CD4-positive, alpha-beta T cell (primary cell): Measurements from ENCODE around the gene PRICKLE1. TPM values are rescaled to one million over a fixed set of nuclear protein-coding genes. Genes with fewer than 3 reads are reported as not detected.

Experiments used
- ATAC-seq: fragments of 200-7000 bp; cut with Tn5 transposase; one replicate; pipeline ENCODE4 v1.10.0; 2022; ENCODE audit warnings: mild to moderate bottlenecking; ENCODE audit not compliant: poor library complexity
- CTCF ChIA-PET: fragments of 350-600 bp; sonication (Branson Sonifier 250); formaldehyde crosslinking; loops from one replicate; lab custom pipeline; 2021; ENCODE audit warnings: antibody characterized with exemption, inconsistent platforms; lab: Charles Lee
- POLR2A ChIA-PET: fragments of 350-600 bp; sonication (Branson Sonifier 250); formaldehyde crosslinking; loops from one replicate; lab custom pipeline; 2021; ENCODE audit warnings: antibody characterized with exemption, inconsistent platforms; lab: Charles Lee
- DNase-seq, 14 experiments: peaks; one replicate each; pipeline ENCODE4 v3.0.0-alpha.2; 2013 to 2020; ENCODE audit warnings: mixed read lengths in 2 of 14
- H3K27ac ChIP-seq, 2 donors: one replicate each; pipeline versions ENCODE4 v1.5.1 to v1.7.0; 2013; ENCODE audit warnings: low read length in 2 of 2, low read depth in 1 of 2, mild to moderate bottlenecking in 1 of 2
- H3K27me3 ChIP-seq, 2 experiments: 1 replicate in 1 of 2; 2 replicates in 1 of 2; pipeline versions ENCODE4 v1.6.1 to v1.7.0; 2013; ENCODE audit warnings: low read length in 2 of 2, control low read depth in 1 of 2, mild to moderate bottlenecking in 1 of 2, moderate library complexity in 1 of 2; ENCODE audit not compliant: insufficient read depth in 2 of 2, control insufficient read depth in 1 of 2
- H3K36me3 ChIP-seq: one replicate; pipeline ENCODE4 v1.6.1; 2013; ENCODE audit warnings: low read length, control low read depth; ENCODE audit not compliant: insufficient read depth
- H3K4me1 ChIP-seq: one replicate; pipeline ENCODE4 v1.6.1; 2013; ENCODE audit warnings: low read length, control low read depth; ENCODE audit not compliant: insufficient read depth
- H3K4me3 ChIP-seq: one replicate; pipeline ENCODE4 v1.5.1; 2013; ENCODE audit warnings: mild to moderate bottlenecking, low read length, moderate library complexity
- H3K9me3 ChIP-seq, 2 experiments: 1 replicate in 1 of 2; 2 replicates in 1 of 2; pipeline versions ENCODE4 v1.6.1 to v1.7.0; 2013; ENCODE audit warnings: low read length in 2 of 2, mild to moderate bottlenecking in 2 of 2, control low read depth in 1 of 2, moderate library complexity in 1 of 2; ENCODE audit not compliant: control insufficient read depth in 1 of 2, insufficient read depth in 1 of 2
- H3K27ac Mint-ChIP-seq: one replicate; pipeline ENCODE4 v1.8.0; 2020; ENCODE audit warnings: mixed read lengths
- H3K27me3 Mint-ChIP-seq: one replicate; pipeline ENCODE4 v1.8.0; 2021; ENCODE audit warnings: mixed read lengths
- H3K36me3 Mint-ChIP-seq: one replicate; pipeline ENCODE4 v1.8.0; 2021; ENCODE audit warnings: low read depth, mixed read lengths
- H3K4me1 Mint-ChIP-seq: one replicate; pipeline ENCODE4 v1.8.0; 2021; ENCODE audit warnings: low read depth, mixed read lengths
- H3K4me3 Mint-ChIP-seq: one replicate; pipeline ENCODE4 v1.8.0; 2020; ENCODE audit warnings: mild to moderate bottlenecking, mixed read lengths
- H3K9me3 Mint-ChIP-seq: one replicate; pipeline ENCODE4 v1.8.0; 2020; ENCODE audit warnings: mixed read lengths
- CTCF ChIP-seq: fragments of 200-600 bp; IDR thresholded peaks from one replicate; pipeline ENCODE4 v1.8.0; 2022; ENCODE audit warnings: antibody characterized with exemption, mild to moderate bottlenecking
- intact Hi-C, 2 experiments: fragments of 100-400 bp; cut with DNase I in 1 of 2; cut with micrococcal nuclease in 1 of 2; formaldehyde crosslinking; loops; one replicate each; pipeline versions ENCODE4 v1.15.1 to v1.9.0; 2023 to 2025; cut with DNase I, micrococcal nuclease
- total RNA-seq, 174 experiments: library from RNA in 2 of 174; stranded (reverse) in 2 of 174; gene quantifications; one replicate each; pipeline ENCODE4 v1.2.3 and lab custom pipeline; 2021 to 2026

Gene PRICKLE1
- total RNA-seq, 2 experiments from 2014 or later, result not detected

DNA sequence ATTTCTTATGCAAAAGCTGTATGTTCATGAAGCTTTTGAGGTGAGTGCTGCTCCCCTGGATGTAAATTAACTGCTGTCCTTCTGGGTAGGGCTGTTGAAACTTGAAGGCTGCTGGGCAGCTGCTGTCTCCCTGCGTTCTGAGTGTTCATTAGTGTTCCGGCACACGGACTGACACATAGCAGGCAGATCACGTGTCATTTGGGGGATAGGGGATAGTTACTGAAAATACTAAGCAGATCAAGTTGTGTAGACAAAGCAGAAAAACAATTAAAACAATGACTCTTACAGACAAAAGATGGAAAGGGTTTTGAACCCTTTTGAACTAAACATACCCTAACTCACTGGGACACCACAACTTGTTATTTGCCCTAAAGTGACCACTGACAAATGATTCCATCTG, 82.5 kb downstream of the PRICKLE1 start:
- H3K27ac ChIP-seq, result no peak overlapping the region
- ATAC-seq, result no peak
- no peaks in the 10 kb centered on the region for H3K9me3 Mint-ChIP-seq
- no peak overlapping the region for H3K4me3 ChIP-seq
- H3K4me1 Mint-ChIP-seq, result no peaks in the 10 kb centered on the region
- intact Hi-C loops, result no loop called here
- no peaks in the 10 kb centered on the region for H3K27me3 Mint-ChIP-seq
- no peak for TF ChIP-seq CTCF
- no peaks in the 10 kb centered on the region for H3K27me3 ChIP-seq
- H3K4me3 Mint-ChIP-seq, result no peak overlapping the region
- no peaks in the 10 kb centered on the region for H3K9me3 ChIP-seq
- POLR2A ChIA-PET, result no interaction called here
- CTCF ChIA-PET, result no interaction called here
- no peaks in the 10 kb centered on the region for H3K4me1 ChIP-seq
- no peaks in the 10 kb centered on the region for H3K36me3 ChIP-seq
- DNase-seq, result no peak
- H3K27ac Mint-ChIP-seq, result no peak overlapping the region
- no peaks in the 10 kb centered on the region for H3K36me3 Mint-ChIP-seq

GRCh38 chr12:42504049-42504448, 85.5 kb downstream of the PRICKLE1 start:
- no peaks in the 10 kb centered on the region for H3K4me1 ChIP-seq
- H3K4me3 Mint-ChIP-seq, result no peak overlapping the region
- H3K36me3 ChIP-seq, result no peaks in the 10 kb centered on the region
- ATAC-seq (no peak), DNase-seq (no peak)
- no peaks in the 10 kb centered on the region for H3K9me3 ChIP-seq
- H3K27me3 ChIP-seq, result no peaks in the 10 kb centered on the region
- no peak for TF ChIP-seq CTCF
- no peaks in the 10 kb centered on the region for H3K36me3 Mint-ChIP-seq
- intact Hi-C loops, result no loop called here
- POLR2A ChIA-PET, result no interaction called here
- H3K27ac Mint-ChIP-seq, result no peak overlapping the region
- CTCF ChIA-PET, result no interaction called here
- H3K4me3 ChIP-seq, result no peak overlapping the region
- H3K27me3 Mint-ChIP-seq, result peaks cover 3% of the 10 kb centered on the region
- no peaks in the 10 kb centered on the region for H3K4me1 Mint-ChIP-seq
- no peaks in the 10 kb centered on the region for H3K9me3 Mint-ChIP-seq
- no peak overlapping the region for H3K27ac ChIP-seq

DNA sequence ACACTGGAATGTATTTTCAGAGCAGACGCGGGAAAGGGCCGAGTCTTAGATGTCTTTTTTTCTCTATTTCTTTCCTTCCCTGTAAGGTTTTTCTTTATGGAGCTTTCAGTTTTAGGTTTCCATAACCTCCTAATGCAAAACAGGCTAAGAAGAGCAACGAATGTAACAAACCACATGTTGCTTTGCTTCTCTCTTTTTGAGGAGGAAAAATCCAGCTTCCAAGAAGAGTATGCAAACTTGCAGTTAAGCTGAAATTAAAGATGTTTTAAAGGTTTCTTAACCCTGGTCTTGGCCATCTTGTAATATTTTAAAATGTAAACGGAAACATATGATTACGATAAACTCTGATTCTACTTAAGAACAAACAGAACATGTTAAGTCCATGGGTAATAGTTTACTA, 86.9 kb downstream of the PRICKLE1 start:
- no peak overlapping the region for H3K4me3 Mint-ChIP-seq
- H3K36me3 Mint-ChIP-seq, result no peaks in the 10 kb centered on the region
- Histone ChIP-seq H3K4me1 (no peaks in the 10 kb centered on the region), H3K27ac (no peak overlapping the region), H3K4me3 (no peak overlapping the region), H3K27me3 (no peaks in the 10 kb centered on the region), H3K9me3 (no peaks in the 10 kb centered on the region), H3K36me3 (no peaks in the 10 kb centered on the region)
- no peaks in the 10 kb centered on the region for H3K9me3 Mint-ChIP-seq
- DNase-seq (no peak), ATAC-seq (no peak)
- peaks cover 6% of the 10 kb centered on the region for H3K27me3 Mint-ChIP-seq
- ChIA-PET POLR2A (no interaction called here), CTCF (no interaction called here)
- TF ChIP-seq CTCF, result no peak
- intact Hi-C loops, result no loop called here
- no peaks in the 10 kb centered on the region for H3K4me1 Mint-ChIP-seq
- no peak overlapping the region for H3K27ac Mint-ChIP-seq
